ENCODE measurements around the gene PRRG3. TPM values are rescaled to one million over a fixed set of nuclear protein-coding genes. Genes with fewer than 3 reads are reported as not detected.

PRRG3 gene
- total RNA-seq, 1 donor from 2014 or later = 0.18 TPM

DNA sequence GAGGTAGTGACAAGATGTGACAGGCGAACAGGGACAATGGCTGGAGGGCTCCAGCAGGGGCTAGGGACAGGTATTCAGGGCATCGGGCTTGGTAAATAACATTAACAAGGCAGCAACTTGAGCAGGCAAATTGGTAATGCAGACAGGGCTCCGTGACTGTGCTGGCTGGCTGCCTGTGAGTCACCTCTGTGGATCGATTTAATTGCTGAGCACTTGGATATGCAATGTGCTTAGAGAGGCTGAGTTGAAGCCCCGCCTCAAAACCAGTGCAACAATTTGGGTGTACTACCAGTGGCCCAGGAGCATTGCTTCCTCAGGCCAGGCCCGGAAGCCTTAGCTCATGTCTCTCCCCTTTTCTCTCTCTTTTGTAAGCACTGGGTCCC is 58.8 kb downstream of the PRRG3 start:
- H3K27ac Mint-ChIP-seq (ENCODE audit: unreplicated experiment) = peak overlapping the region; percentile 34
- peak; percentile 85 for DNase-seq (ENCODE audit: low read depth)
- no peak overlapping the region for H3K27ac ChIP-seq (ENCODE audit: low read depth, low read length)

DNA sequence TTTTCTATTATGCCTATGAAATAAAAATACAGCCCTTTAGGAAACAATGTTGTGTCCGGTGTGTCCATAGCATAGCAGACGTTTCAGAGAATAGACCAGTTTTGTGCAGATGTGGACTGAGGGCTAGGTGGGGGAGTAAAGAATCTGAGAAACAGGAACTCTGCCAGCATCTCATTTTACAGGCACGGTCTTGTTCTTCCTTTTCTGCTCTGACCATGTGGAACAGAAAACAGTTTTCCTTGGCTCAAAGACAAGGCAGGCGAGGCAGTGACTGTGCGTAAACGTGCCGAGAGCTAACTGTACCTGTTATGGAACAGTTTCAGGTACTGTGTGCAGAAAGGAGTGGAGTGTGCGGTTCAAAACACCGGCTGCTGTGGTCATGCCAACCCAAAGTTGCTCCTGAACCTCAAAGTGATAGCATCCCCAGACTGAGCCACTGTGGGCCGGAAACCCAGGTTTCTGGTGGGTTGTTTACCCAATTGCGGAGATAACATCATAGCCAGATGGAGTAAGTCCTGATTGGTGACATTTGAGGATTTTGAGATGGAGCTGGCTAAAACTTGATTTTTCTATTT is 59.5 kb downstream of the PRRG3 start:
- Histone ChIP-seq H3K27me3 (ENCODE audit: insufficient read depth, low read length) (no peaks in the 10 kb centered on the region), H3K9me3 (ENCODE audit: insufficient read depth, low read depth, low read length) (no peaks in the 10 kb centered on the region), H2AFZ (ENCODE audit: low read depth, low read length) (no peak overlapping the region), H3K4me2 (ENCODE audit: low read length) (peak overlapping the region; percentile 73), H3K9ac (ENCODE audit: low read length) (no peak overlapping the region), H4K20me1 (ENCODE audit: insufficient read depth, low read length) (no peaks in the 10 kb centered on the region), H3K36me3 (ENCODE audit: insufficient read depth, low read length) (no peaks in the 10 kb centered on the region), H3K79me2 (ENCODE audit: insufficient read depth, low read length) (no peaks in the 10 kb centered on the region), H3K27ac (ENCODE audit: low read depth, low read length) (no peak overlapping the region), H3K4me1 (ENCODE audit: insufficient read depth, low read length) (peaks cover 13% of the 10 kb centered on the region), H3K4me3 (ENCODE audit: insufficient read depth, low read depth, low read length) (no peak overlapping the region)
- peaks cover 19% of the 10 kb centered on the region for H3K27me3 Mint-ChIP-seq (ENCODE audit: low read depth, unreplicated experiment)
- TF ChIP-seq, protein P1, sequence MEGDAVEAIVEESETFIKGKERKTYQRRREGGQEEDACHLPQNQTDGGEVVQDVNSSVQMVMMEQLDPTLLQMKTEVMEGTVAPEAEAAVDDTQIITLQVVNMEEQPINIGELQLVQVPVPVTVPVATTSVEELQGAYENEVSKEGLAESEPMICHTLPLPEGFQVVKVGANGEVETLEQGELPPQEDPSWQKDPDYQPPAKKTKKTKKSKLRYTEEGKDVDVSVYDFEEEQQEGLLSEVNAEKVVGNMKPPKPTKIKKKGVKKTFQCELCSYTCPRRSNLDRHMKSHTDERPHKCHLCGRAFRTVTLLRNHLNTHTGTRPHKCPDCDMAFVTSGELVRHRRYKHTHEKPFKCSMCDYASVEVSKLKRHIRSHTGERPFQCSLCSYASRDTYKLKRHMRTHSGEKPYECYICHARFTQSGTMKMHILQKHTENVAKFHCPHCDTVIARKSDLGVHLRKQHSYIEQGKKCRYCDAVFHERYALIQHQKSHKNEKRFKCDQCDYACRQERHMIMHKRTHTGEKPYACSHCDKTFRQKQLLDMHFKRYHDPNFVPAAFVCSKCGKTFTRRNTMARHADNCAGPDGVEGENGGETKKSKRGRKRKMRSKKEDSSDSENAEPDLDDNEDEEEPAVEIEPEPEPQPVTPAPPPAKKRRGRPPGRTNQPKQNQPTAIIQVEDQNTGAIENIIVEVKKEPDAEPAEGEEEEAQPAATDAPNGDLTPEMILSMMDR (IDR thresholded peaks at IDR 0.05; ENCODE audit: insufficient read depth, low read depth, low read length) = no peak
- no peak for TF ChIP-seq EZH2 (IDR thresholded peaks at IDR 0.05; ENCODE audit: insufficient read depth, low read length)
- DNase-seq (ENCODE audit: low read depth) (peak; percentile 63), FAIRE-seq (no peak)
- H3K4me1 Mint-ChIP-seq (ENCODE audit: low read depth, unreplicated experiment) = peaks cover 5% of the 10 kb centered on the region
- no peak overlapping the region for H3K4me3 Mint-ChIP-seq (ENCODE audit: unreplicated experiment)
- H3K36me3 Mint-ChIP-seq (ENCODE audit: low read depth, unreplicated experiment) = no peaks in the 10 kb centered on the region
- no peaks in the 10 kb centered on the region for H3K9me3 Mint-ChIP-seq (ENCODE audit: unreplicated experiment)
- no peak overlapping the region for H3K27ac Mint-ChIP-seq (ENCODE audit: unreplicated experiment)

More for the DNA sequence above, 58.8 kb downstream of the PRRG3 start:
- FAIRE-seq = peak; percentile 99
- no peaks in the 10 kb centered on the region for H3K36me3 Mint-ChIP-seq (ENCODE audit: low read depth, unreplicated experiment)
- peaks cover 5% of the 10 kb centered on the region for H3K4me1 Mint-ChIP-seq (ENCODE audit: low read depth, unreplicated experiment)
- Histone ChIP-seq H3K36me3 (ENCODE audit: insufficient read depth, low read length) (no peaks in the 10 kb centered on the region), H3K4me2 (ENCODE audit: low read length) (peak overlapping the region; percentile 73), H3K9ac (ENCODE audit: low read length) (no peak overlapping the region), H3K9me3 (ENCODE audit: insufficient read depth, low read depth, low read length) (no peaks in the 10 kb centered on the region), H3K79me2 (ENCODE audit: insufficient read depth, low read length) (no peaks in the 10 kb centered on the region), H3K27me3 (ENCODE audit: insufficient read depth, low read length) (no peaks in the 10 kb centered on the region), H3K4me3 (ENCODE audit: insufficient read depth, low read depth, low read length) (no peak overlapping the region), H4K20me1 (ENCODE audit: insufficient read depth, low read length) (no peaks in the 10 kb centered on the region), H3K4me1 (ENCODE audit: insufficient read depth, low read length) (peaks cover 13% of the 10 kb centered on the region), H2AFZ (ENCODE audit: low read depth, low read length) (peak overlapping the region; percentile 58)
- TF ChIP-seq, protein P1 (IDR thresholded peaks at IDR 0.05; ENCODE audit: insufficient read depth, low read depth, low read length) = no peak
- H3K4me3 Mint-ChIP-seq (ENCODE audit: unreplicated experiment) = no peak overlapping the region
- H3K27me3 Mint-ChIP-seq (ENCODE audit: low read depth, unreplicated experiment) = peaks cover 18% of the 10 kb centered on the region
- H3K9me3 Mint-ChIP-seq (ENCODE audit: unreplicated experiment) = no peaks in the 10 kb centered on the region

Other genes with a start within 250 kb of the PRRG3 start
- gene PASD1, start 131.8 kb upstream of the PRRG3 start, total RNA-seq = not detected in 2 replicates
- gene FATE1, start 20.6 kb downstream of the PRRG3 start, total RNA-seq = not detected in 2 replicates
- not detected in 2 replicates for gene CNGA2, start 39.3 kb downstream of the PRRG3 start, total RNA-seq
- gene MAGEA4, start 217.4 kb downstream of the PRRG3 start, total RNA-seq = not detected in 2 replicates